Type B pancreatic cell (in vitro differentiated cells): ENCODE results near the gene BCL11A. TPM values are rescaled to one million over a fixed set of nuclear protein-coding genes. Genes with fewer than 3 reads are reported as not detected.

Experiments
- DNase-seq: peaks from one replicate; pipeline ENCODE4 v3.0.0; 2021; ENCODE audit warnings: mixed read lengths; ENCODE audit not compliant: unreplicated experiment; ENCODE audit errors: extremely low spot score
- H3K27ac Mint-ChIP-seq: 2 replicates; pipeline ENCODE4 v1.8.0; 2021; ENCODE audit warnings: mild to moderate bottlenecking, mixed read lengths
- H3K27me3 Mint-ChIP-seq: 2 replicates; pipeline ENCODE4 v1.8.0; 2021; ENCODE audit warnings: mixed read lengths
- H3K36me3 Mint-ChIP-seq: 2 replicates; pipeline ENCODE4 v1.8.0; 2021; ENCODE audit warnings: mixed read lengths
- H3K4me1 Mint-ChIP-seq: one replicate; pipeline ENCODE4 v1.8.0; 2021; ENCODE audit warnings: mixed read lengths; ENCODE audit not compliant: unreplicated experiment
- H3K4me3 Mint-ChIP-seq: 2 replicates; pipeline ENCODE4 v1.8.0; 2021; ENCODE audit warnings: mild to moderate bottlenecking, mixed read lengths
- H3K9me3 Mint-ChIP-seq: 2 replicates; pipeline ENCODE4 v1.8.0; 2021; ENCODE audit warnings: mixed read lengths
- total RNA-seq: library from RNA; stranded (reverse); gene quantifications from 2 replicates; pipeline ENCODE4 v1.2.1, GENCODE V29; 2021; ENCODE audit warnings: low replicate concordance
- TF ChIP-seq, protein P1 (sequence below): fragments of 200-600 bp; sonication (generic); conservative IDR thresholded peaks from 2 replicates; pipeline ENCODE4 v1.5.0; 2021; ENCODE audit warnings: antibody characterized with exemption, mild to moderate bottlenecking

BCL11A gene
- total RNA-seq, 1 donor from 2014 or later, result 53.1 TPM

DNA sequence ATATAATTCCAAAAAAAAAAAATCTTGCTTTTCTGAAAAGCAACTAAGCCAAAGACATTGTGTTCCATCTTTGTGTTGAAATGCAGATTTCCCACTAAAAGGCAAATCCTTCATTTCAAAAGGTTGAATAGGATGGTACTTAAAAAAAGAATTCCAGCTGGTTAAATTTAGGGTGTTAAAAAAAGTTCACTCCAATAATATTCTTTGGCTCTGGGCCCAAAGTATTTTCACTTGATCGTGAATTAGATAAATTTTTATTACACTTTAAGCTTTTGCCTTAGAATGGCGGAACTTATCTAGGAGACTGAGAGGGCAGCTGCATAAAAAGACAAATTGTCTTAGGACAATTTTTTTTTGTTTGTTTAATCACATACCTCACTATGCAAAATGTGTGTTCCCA lies 79.2 kb downstream of the BCL11A start:
- peaks cover 62% of the 10 kb centered on the region for H3K4me1 Mint-ChIP-seq
- no peaks in the 10 kb centered on the region for H3K27me3 Mint-ChIP-seq
- TF ChIP-seq, protein P1, sequence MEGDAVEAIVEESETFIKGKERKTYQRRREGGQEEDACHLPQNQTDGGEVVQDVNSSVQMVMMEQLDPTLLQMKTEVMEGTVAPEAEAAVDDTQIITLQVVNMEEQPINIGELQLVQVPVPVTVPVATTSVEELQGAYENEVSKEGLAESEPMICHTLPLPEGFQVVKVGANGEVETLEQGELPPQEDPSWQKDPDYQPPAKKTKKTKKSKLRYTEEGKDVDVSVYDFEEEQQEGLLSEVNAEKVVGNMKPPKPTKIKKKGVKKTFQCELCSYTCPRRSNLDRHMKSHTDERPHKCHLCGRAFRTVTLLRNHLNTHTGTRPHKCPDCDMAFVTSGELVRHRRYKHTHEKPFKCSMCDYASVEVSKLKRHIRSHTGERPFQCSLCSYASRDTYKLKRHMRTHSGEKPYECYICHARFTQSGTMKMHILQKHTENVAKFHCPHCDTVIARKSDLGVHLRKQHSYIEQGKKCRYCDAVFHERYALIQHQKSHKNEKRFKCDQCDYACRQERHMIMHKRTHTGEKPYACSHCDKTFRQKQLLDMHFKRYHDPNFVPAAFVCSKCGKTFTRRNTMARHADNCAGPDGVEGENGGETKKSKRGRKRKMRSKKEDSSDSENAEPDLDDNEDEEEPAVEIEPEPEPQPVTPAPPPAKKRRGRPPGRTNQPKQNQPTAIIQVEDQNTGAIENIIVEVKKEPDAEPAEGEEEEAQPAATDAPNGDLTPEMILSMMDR, result no peak
- no peaks in the 10 kb centered on the region for H3K9me3 Mint-ChIP-seq
- H3K4me3 Mint-ChIP-seq, result no peak overlapping the region
- H3K36me3 Mint-ChIP-seq, result peaks cover 34% of the 10 kb centered on the region
- no peak overlapping the region for H3K27ac Mint-ChIP-seq
- DNase-seq, result no peak

DNA sequence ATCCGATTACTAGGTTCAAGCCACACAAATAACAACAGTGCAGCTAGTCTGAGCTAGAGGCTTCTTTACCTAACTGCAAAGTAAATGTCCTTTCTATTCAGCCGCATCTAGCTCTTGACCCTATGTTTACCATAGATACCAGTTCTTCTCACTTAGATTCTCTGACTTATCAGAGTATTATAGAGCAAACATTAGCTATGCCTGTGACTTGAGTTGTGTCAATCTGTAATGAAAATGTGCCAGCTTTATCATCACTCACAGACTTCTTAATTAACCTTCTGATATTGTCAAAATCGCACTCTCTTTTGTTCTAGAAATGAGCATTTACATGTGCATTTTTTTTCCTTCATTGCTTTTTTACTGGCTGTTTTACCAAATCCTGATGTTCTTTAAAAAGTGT lies 79.9 kb downstream of the BCL11A start:
- DNase-seq, result no peak
- Mint-ChIP-seq H3K36me3 (peaks cover 35% of the 10 kb centered on the region), H3K27me3 (no peaks in the 10 kb centered on the region), H3K27ac (no peak overlapping the region), H3K9me3 (peaks cover 5% of the 10 kb centered on the region), H3K4me1 (peaks cover 63% of the 10 kb centered on the region), H3K4me3 (no peak overlapping the region)
- TF ChIP-seq, protein P1, result no peak

DNA sequence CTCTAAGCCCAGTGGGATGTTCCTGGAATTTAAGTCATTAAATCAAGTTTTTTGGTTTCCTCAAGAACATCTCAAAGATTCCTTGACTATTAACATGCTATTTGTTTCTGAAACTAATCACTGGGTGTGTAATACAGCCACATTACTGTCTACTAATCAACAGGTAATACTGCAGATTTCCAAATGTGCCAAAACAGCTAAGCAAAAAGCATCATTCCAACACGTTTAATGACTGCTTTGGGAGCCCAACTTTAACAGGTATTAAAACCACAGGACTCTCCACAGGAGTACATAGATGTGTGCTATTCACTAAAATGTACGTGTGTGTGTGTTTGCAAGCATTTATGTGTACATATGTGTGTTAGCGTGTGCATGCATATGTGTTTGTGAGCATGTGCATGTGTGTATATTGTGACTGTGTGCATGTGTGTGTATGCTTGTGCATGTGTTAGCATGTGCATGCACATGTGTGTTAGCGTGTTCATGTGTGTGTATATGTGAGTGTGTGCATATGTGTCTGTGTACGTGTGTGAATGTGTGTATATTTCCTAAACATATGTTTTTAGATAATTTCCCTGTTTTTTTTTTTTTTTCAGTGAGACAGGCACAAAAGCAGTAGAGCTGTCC lies 80.7 kb downstream of the BCL11A start:
- Mint-ChIP-seq H3K4me1 (peaks cover 68% of the 10 kb centered on the region), H3K27ac (no peak overlapping the region), H3K4me3 (no peak overlapping the region), H3K36me3 (peaks cover 36% of the 10 kb centered on the region), H3K27me3 (no peaks in the 10 kb centered on the region), H3K9me3 (peaks cover 5% of the 10 kb centered on the region)
- TF ChIP-seq, protein P1, result no peak
- DNase-seq, result no peak

DNA sequence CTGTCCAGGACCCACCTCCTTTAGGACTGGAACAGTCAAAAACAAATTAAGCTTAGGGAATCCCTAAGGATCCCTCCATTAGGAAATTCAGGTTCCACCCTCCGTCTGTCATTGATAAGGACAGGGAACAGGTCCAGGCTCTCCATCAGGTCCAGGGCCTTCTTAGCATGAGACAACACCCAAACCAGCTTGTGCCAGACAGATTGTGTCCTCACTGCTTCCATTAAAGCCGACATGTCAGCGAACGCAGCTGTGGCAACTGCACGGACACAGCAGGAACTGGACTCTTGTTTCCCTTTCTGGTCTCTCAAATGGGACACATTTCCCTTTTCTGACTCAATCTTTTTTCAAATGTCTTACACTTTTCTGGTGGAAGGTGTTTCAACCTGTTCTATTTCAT lies 81.4 kb downstream of the BCL11A start:
- Mint-ChIP-seq H3K27ac (no peak overlapping the region), H3K4me3 (no peak overlapping the region), H3K4me1 (peaks cover 63% of the 10 kb centered on the region), H3K36me3 (peaks cover 31% of the 10 kb centered on the region), H3K9me3 (peaks cover 5% of the 10 kb centered on the region), H3K27me3 (no peaks in the 10 kb centered on the region)
- no peak for DNase-seq
- TF ChIP-seq, protein P1, result no peak

DNA sequence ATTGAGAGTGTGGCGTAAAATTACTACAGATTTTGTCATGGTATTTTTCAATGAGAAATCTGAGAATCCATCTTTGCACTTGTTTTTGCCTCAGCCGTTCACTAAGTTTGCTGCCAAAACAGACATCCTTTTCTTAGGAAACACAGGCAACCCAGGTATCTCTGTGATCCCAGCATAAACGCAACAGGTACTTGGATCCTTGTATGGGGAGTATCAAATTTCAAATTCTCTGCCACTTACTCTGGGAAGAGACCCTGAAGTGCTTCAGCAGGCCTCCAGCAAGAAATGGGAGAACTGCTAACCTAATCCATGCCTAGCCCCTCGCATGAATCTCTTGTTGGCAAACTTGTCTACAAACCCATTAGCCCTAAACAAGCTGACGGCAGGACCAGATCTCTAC lies 83.1 kb downstream of the BCL11A start:
- H3K27me3 Mint-ChIP-seq, result no peaks in the 10 kb centered on the region
- TF ChIP-seq, protein P1, result no peak
- peaks cover 5% of the 10 kb centered on the region for H3K9me3 Mint-ChIP-seq
- H3K36me3 Mint-ChIP-seq, result peaks cover 34% of the 10 kb centered on the region
- DNase-seq, result no peak
- H3K27ac Mint-ChIP-seq, result no peak overlapping the region
- H3K4me1 Mint-ChIP-seq, result peaks cover 63% of the 10 kb centered on the region
- no peak overlapping the region for H3K4me3 Mint-ChIP-seq
